Measurements from ENCODE around the gene S100A2.

DNA sequence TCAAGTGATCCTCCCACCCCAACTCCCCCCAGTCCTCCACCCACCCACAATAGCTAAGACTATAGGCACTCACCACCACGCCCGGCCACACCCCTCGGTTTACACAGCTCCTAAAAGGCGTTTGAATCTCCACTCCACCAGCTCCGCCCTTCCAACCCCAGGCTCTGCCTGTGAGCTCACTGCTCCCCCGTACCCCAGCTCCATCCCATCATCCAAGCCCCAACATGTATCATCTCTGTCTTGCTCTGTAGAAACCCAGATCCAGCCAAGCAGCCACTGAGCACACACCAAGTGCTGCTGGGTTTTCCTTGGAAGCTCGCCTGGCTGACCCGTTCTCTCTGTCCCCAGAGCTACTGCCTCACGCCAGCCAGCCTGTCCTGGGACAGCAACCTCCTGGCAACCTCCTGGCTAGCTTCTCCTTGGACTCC, 12.0 kb upstream of the S100A2 start:
- TF ChIP-seq POLR2A (IDR thresholded peaks at IDR 0.05): no peak
- no peak for TF ChIP-seq CTCF (IDR thresholded peaks at IDR 0.05)

All from esophagus squamous epithelium (tissue), 4 donors.